GM21515 (cell line): ENCODE results near the gene TMEM42.

Source experiments
- ATAC-seq: cut with Tn5 transposase; IDR thresholded peaks from one replicate; pipeline ENCODE4 v1.9.1; 2021; ENCODE audit not compliant: unreplicated experiment

The TMEM42 gene

GRCh38 chr3:44906997-44907396 lies 45.3 kb downstream of the TMEM42 start:
- ATAC-seq = no peak

- no peak for ATAC-seq
These were observed 45.9 kb downstream of the TMEM42 start for GRCh38 chr3:44907612-44908011.

- ATAC-seq = no peak
These were observed 47.4 kb downstream of the TMEM42 start for GRCh38 chr3:44909063-44909462.

GRCh38 chr3:44910693-44911092 lies 49.0 kb downstream of the TMEM42 start:
- ATAC-seq = no peak

GRCh38 chr3:44913868-44914468 lies 52.3 kb downstream of the TMEM42 start:
- ATAC-seq = no peak

- no peak for ATAC-seq
These were observed 53.2 kb downstream of the TMEM42 start for GRCh38 chr3:44914936-44915335.
